ENCODE measurements around the gene HOXA13. TPM values are rescaled to one million over a fixed set of nuclear protein-coding genes. Genes with fewer than 3 reads are reported as not detected.

Gene HOXA13
- total RNA-seq, 1 experiment from 2014 or later: not detected

DNA sequence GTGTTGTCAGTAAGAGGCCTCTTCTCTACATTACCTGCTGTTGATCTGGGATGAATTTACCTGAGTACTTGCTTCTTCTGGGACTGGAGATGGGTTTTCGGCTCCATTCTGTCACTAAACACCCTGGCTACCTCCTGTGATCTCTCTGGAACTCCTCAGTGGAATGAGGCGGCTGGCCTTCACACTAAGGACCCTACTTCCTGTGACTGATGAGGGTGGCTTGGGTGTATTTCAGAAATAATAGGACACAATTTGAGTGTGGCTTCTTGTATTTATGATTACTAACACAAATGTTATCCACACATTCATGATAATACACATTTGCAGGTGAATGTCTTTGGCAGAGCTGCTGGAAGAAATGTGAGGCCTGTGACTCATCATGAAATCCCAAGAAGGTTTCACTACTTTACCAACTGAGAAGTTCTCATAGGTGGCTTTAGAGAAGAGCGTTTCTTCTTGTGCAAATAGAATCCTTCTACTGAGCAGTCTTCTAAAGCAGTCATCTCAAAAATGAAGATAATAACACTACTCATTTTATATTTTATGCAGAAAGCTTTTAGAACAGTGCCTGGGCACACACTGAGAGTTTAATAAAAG is 21.4 kb upstream of the HOXA13 start:
- no peaks in the 10 kb centered on the region for H4K20me1 ChIP-seq (ENCODE audit: control insufficient read depth, insufficient read depth, insufficient read length)
- H2AFZ ChIP-seq (ENCODE audit: low read length): no peak overlapping the region
- no peak overlapping the region for H3K56ac ChIP-seq (ENCODE audit: insufficient read length, low read depth, low read length)
- no peak overlapping the region for H3K23ac ChIP-seq (ENCODE audit: insufficient read length, low read depth, low read length)
- no peaks in the 10 kb centered on the region; the same call in none of the 2 replicates for H3K4me1 ChIP-seq (ENCODE audit: insufficient read depth, low read length)
- H3K4me1 Mint-ChIP-seq: peaks cover 15 to 19% of the 10 kb centered on the region in 2 experiments
- H3K79me1 ChIP-seq (ENCODE audit: insufficient read depth, low read depth, low read length, poor library complexity, severe bottlenecking): no peaks in the 10 kb centered on the region
- H2BK15ac ChIP-seq (ENCODE audit: low read depth, low read length): no peak overlapping the region
- no peak overlapping the region for H3T11ph ChIP-seq (ENCODE audit: low read length)
- no peak overlapping the region for H3K14ac ChIP-seq (ENCODE audit: insufficient read depth, low read length)
- no peak for DNase-seq
- H2BK20ac ChIP-seq (ENCODE audit: low read depth, low read length, poor library complexity, severe bottlenecking): no peak overlapping the region
- peaks cover 0 to 2% (median 0%) of the 10 kb centered on the region in 3 experiments; a peak in 2 of 7 replicates for H3K36me3 Mint-ChIP-seq (ENCODE audit: insufficient read depth in 1 of 3, low read depth in 3 of 3)
- no peak overlapping the region for H2BK120ac ChIP-seq (ENCODE audit: low read depth, low read length, poor library complexity, severe bottlenecking)
- H3K27ac ChIP-seq (ENCODE audit: insufficient read length, low read depth, low read length): no peak overlapping the region
- H3K79me2 ChIP-seq (ENCODE audit: insufficient read depth, low read length): no peaks in the 10 kb centered on the region
- H2BK12ac ChIP-seq (ENCODE audit: insufficient read length, low read depth, low read length): no peak overlapping the region
- H4K8ac ChIP-seq (replicated peaks; ENCODE audit: insufficient read length, low read depth, low read length): no peak overlapping the region
- no CpG with 5 or more reads among the region's 3 CpGs for WGBS (ENCODE audit: extremely low coverage, insufficient read length, low lambda C conversion rate)
- peaks cover 3% of the 10 kb centered on the region for H3K23me2 ChIP-seq (ENCODE audit: insufficient read length, low read depth, low read length, poor library complexity, severe bottlenecking)
- H4K91ac ChIP-seq (ENCODE audit: insufficient read length, low read depth, low read length): no peak overlapping the region
- H3K4me3 Mint-ChIP-seq: no peak overlapping the region
- H4K5ac ChIP-seq (ENCODE audit: insufficient read length, low read depth, low read length): no peak overlapping the region
- no peak overlapping the region for H3K18ac ChIP-seq (ENCODE audit: insufficient read length, low read depth, low read length)
- peaks cover 98% of the 10 kb centered on the region for H3K27me3 Mint-ChIP-seq (ENCODE audit: low read depth)
- no peak overlapping the region for H2AK5ac ChIP-seq (ENCODE audit: insufficient read length, low read length)
- H3K9ac ChIP-seq (ENCODE audit: extremely low read depth, insufficient read length, low read length): no peak overlapping the region
- no peak overlapping the region for H3K27ac Mint-ChIP-seq
- H3K9me3 ChIP-seq (ENCODE audit: control insufficient read depth, low read depth, low read length): no peaks in the 10 kb centered on the region
- no peak overlapping the region for H2BK5ac ChIP-seq (ENCODE audit: insufficient read length, low read length)
- H3K4ac ChIP-seq (ENCODE audit: low read depth, low read length): no peak overlapping the region
- H3K27me3 ChIP-seq (ENCODE audit: insufficient read depth, low read length): peaks cover 73% of the 10 kb centered on the region
- H3K4me2 ChIP-seq (ENCODE audit: insufficient read depth, insufficient read length, low read length): no peak overlapping the region
- peaks cover 0 to 7% of the 10 kb centered on the region in 2 experiments; a peak in 1 of 5 replicates for H3K9me3 Mint-ChIP-seq
- TF ChIP-seq, protein P1, sequence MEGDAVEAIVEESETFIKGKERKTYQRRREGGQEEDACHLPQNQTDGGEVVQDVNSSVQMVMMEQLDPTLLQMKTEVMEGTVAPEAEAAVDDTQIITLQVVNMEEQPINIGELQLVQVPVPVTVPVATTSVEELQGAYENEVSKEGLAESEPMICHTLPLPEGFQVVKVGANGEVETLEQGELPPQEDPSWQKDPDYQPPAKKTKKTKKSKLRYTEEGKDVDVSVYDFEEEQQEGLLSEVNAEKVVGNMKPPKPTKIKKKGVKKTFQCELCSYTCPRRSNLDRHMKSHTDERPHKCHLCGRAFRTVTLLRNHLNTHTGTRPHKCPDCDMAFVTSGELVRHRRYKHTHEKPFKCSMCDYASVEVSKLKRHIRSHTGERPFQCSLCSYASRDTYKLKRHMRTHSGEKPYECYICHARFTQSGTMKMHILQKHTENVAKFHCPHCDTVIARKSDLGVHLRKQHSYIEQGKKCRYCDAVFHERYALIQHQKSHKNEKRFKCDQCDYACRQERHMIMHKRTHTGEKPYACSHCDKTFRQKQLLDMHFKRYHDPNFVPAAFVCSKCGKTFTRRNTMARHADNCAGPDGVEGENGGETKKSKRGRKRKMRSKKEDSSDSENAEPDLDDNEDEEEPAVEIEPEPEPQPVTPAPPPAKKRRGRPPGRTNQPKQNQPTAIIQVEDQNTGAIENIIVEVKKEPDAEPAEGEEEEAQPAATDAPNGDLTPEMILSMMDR (conservative IDR thresholded peaks at IDR 0.05): no peak

All from H9 (cell line).